Heart left ventricle (tissue), 13 donors: ENCODE data around the gene ATPAF1.

Experiments
- POLR2A ChIP-seq, 2 donors: fragments of 450-650 bp; IDR thresholded peaks; one replicate each; pipeline ENCODE4 v1.6.1; 2017; ENCODE audit warnings: antibody characterized with exemption in 2 of 2, mild to moderate bottlenecking in 2 of 2, moderate library complexity in 2 of 2
- TF ChIP-seq, protein P1 (sequence below), 12 donors: fragments of 200-600 bp; sonication (generic) in 4 of 12; IDR thresholded peaks; one replicate each; pipeline versions ENCODE4 v1.5.0 to v1.8.0; 2018 to 2022; ENCODE audit warnings: antibody characterized with exemption in 12 of 12, mild to moderate bottlenecking in 5 of 12
- donor health status: ischemic (EF 13 %, LVEDD 7.1; RV severe dilation, severe dysfunction).
- donor health status: DM: no; HTN: yes; CAD: no.
- donor health status: DM: no; HTN: no; CAD: no.
- donor health status: ischemic (EF 25% LVEDD 6.9; RV normal size, moderate dysfunction).
- donor health status: ischemic (EF 25% LVEDD 5.7; RV mildly dilated, moderate dysfunction).
- donor health status: ischemic (EF 35%, LVEDD 5.7; RV mildly dilated, moderate dysfunction).
- donor health status: nonischemic (EF 11% LVEDD 7.7; RV severe dilation, severe dysfunction).
- donor health status: DM: yes; HTN: yes; CAD: no.
- donor health status: PGD.
- donor health status: ischemic (EF 29% LVEDD 5.4; RV normal size, mild dysfunction).
- donor health status: nonischemic (EF 23%, LVEDD 6.1; RV moderate dilation, normal function).

GRCh38 chr1:46599059-46599970 lies 68.8 kb downstream of the ATPAF1 start:
- TF ChIP-seq POLR2A (IDR thresholded peaks at IDR 0.05) = no peak
- TF ChIP-seq, protein P1, sequence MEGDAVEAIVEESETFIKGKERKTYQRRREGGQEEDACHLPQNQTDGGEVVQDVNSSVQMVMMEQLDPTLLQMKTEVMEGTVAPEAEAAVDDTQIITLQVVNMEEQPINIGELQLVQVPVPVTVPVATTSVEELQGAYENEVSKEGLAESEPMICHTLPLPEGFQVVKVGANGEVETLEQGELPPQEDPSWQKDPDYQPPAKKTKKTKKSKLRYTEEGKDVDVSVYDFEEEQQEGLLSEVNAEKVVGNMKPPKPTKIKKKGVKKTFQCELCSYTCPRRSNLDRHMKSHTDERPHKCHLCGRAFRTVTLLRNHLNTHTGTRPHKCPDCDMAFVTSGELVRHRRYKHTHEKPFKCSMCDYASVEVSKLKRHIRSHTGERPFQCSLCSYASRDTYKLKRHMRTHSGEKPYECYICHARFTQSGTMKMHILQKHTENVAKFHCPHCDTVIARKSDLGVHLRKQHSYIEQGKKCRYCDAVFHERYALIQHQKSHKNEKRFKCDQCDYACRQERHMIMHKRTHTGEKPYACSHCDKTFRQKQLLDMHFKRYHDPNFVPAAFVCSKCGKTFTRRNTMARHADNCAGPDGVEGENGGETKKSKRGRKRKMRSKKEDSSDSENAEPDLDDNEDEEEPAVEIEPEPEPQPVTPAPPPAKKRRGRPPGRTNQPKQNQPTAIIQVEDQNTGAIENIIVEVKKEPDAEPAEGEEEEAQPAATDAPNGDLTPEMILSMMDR (IDR thresholded peaks at IDR 0.05) = no peak
